ENCODE measurements around the gene CELF1. TPM values are rescaled to one million over a fixed set of nuclear protein-coding genes. Genes with fewer than 3 reads are reported as not detected.

Gene CELF1
- total RNA-seq, 4 donors from 2014 or later, result 51.2 to 138 (median 121) TPM

GRCh38 chr11:47480762-47481161 is 72.2 kb downstream of the CELF1 start:
- H3K27me3 ChIP-seq, result no peaks in the 10 kb centered on the region
- intact Hi-C loops (cut with DNase I; ENCODE audit: low total_unique reads), result no loop called here
- no peak overlapping the region for H3K27ac ChIP-seq
- no peaks in the 10 kb centered on the region for H3K4me1 ChIP-seq
- no peak for DNase-seq
- H3K36me3 ChIP-seq, result no peaks in the 10 kb centered on the region
- H3K9me3 ChIP-seq, result no peaks in the 10 kb centered on the region
- no peak overlapping the region for H3K4me3 ChIP-seq
- TF ChIP-seq, protein P1, sequence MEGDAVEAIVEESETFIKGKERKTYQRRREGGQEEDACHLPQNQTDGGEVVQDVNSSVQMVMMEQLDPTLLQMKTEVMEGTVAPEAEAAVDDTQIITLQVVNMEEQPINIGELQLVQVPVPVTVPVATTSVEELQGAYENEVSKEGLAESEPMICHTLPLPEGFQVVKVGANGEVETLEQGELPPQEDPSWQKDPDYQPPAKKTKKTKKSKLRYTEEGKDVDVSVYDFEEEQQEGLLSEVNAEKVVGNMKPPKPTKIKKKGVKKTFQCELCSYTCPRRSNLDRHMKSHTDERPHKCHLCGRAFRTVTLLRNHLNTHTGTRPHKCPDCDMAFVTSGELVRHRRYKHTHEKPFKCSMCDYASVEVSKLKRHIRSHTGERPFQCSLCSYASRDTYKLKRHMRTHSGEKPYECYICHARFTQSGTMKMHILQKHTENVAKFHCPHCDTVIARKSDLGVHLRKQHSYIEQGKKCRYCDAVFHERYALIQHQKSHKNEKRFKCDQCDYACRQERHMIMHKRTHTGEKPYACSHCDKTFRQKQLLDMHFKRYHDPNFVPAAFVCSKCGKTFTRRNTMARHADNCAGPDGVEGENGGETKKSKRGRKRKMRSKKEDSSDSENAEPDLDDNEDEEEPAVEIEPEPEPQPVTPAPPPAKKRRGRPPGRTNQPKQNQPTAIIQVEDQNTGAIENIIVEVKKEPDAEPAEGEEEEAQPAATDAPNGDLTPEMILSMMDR (IDR thresholded peaks at IDR 0.05), result no peak
- TF ChIP-seq POLR2A (IDR thresholded peaks at IDR 0.05), result no peak

DNA sequence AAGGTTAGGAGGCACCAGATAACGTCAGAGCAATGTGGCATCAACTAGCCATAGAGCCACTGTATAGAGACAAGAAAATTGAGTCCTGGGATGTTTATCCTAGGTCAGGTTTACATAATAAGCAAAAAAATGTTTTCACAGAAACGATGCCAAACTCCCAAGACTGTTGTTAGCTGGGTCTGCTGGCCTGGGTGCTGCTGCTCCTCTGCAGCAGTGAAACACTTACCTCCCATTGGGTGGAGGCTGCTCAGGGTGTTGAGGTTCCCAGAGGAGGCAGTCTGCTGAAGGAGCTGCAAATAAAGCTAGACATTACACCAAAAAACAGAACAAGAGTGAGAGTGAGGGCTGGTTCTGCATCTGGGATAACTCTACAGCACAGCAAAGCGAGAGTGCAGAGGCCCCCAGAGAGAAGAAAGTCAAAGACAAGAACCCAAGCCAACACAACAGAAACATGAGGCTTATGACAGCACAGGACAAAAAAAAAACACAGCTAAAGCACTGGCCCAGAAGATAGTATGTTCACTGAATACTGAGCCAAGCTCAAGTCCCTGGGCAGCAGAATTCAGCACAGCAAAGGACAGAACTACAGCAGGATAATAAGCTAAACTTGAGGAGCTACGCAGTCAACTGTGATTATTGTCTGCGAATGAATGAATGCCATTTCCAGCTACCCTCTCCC is 74.1 kb downstream of the CELF1 start:
- Histone ChIP-seq H3K4me3 (no peak overlapping the region), H3K27ac (no peak overlapping the region), H3K36me3 (no peaks in the 10 kb centered on the region), H3K4me1 (no peaks in the 10 kb centered on the region), H3K27me3 (no peaks in the 10 kb centered on the region), H3K9me3 (no peaks in the 10 kb centered on the region)
- no peak for DNase-seq
- TF ChIP-seq, protein P1 (IDR thresholded peaks at IDR 0.05), result no peak
- no peak for TF ChIP-seq POLR2A (IDR thresholded peaks at IDR 0.05)
- intact Hi-C loops (cut with DNase I; ENCODE audit: low total_unique reads), result no loop called here

- H3K36me3 ChIP-seq, result no peaks in the 10 kb centered on the region
- TF ChIP-seq POLR2A (IDR thresholded peaks at IDR 0.05), result no peak
- TF ChIP-seq, protein P1 (IDR thresholded peaks at IDR 0.05), result no peak
- H3K4me3 ChIP-seq, result no peak overlapping the region
- no peaks in the 10 kb centered on the region for H3K4me1 ChIP-seq
- H3K9me3 ChIP-seq, result no peaks in the 10 kb centered on the region
- intact Hi-C loops (cut with DNase I; ENCODE audit: low total_unique reads), result no loop called here
- H3K27me3 ChIP-seq, result no peaks in the 10 kb centered on the region
- no peak overlapping the region for H3K27ac ChIP-seq
- DNase-seq, result no peak
Measured at GRCh38 chr11:47477753-47478152, 75.2 kb downstream of the CELF1 start.

DNA sequence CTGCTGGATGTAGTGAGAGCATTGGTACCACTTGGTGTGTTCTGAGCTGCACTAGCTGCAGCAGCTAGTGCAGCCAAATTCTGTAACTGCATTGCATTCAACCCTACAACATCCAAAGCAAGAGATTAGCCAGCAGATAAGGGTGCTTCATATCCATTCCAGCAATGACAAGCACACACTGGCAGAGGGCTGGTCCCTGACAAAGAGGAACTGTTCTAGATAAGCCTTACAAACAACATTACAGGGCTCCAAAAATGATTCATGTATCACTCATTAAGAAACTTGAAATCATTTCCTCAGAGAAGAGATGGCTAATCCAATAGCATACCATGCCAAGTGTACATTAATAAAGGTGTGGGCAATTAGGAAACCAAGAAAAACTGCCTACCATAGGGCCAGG is 75.6 kb downstream of the CELF1 start:
- TF ChIP-seq POLR2A (IDR thresholded peaks at IDR 0.05), result no peak
- TF ChIP-seq, protein P1 (IDR thresholded peaks at IDR 0.05), result no peak
- H3K4me3 ChIP-seq, result no peak overlapping the region
- DNase-seq, result no peak
- H3K9me3 ChIP-seq, result no peaks in the 10 kb centered on the region
- intact Hi-C loops (cut with DNase I; ENCODE audit: low total_unique reads), result no loop called here
- H3K4me1 ChIP-seq, result no peaks in the 10 kb centered on the region
- no peak overlapping the region for H3K27ac ChIP-seq
- H3K36me3 ChIP-seq, result no peaks in the 10 kb centered on the region
- no peaks in the 10 kb centered on the region for H3K27me3 ChIP-seq

DNA sequence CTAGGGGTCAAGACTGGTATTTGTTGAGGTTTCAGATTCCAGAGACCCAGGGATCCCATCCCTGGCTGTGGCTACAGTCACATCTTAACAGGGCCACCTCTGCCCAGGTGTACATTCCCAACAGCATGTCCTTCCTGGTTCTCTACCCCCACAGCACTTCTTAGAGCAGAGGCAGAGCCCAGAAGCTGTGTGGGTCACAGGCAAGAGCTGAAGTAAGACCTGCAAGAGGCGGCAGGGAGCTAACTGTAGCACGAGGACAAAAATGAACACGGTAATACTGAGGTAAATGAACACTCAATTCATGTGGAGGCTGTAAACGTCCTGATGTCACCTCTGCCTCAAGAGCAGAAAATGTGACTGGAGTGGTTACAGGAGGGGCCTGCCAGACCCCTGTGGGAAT is 82.3 kb downstream of the CELF1 start:
- TF ChIP-seq, protein P1 (IDR thresholded peaks at IDR 0.05), result no peak
- TF ChIP-seq POLR2A (IDR thresholded peaks at IDR 0.05), result no peak
- Histone ChIP-seq H3K9me3 (no peaks in the 10 kb centered on the region), H3K4me1 (peaks cover 0 to 8% of the 10 kb centered on the region in 2 donors), H3K4me3 (no peak overlapping the region), H3K27me3 (no peaks in the 10 kb centered on the region), H3K27ac (peak overlapping the region in 1 of 2 donors; percentile 59), H3K36me3 (no peaks in the 10 kb centered on the region)
- intact Hi-C loops (cut with DNase I; ENCODE audit: low total_unique reads), result no loop called here
- DNase-seq, result no peak

All from uterus (tissue), 4 donors.